Measurements from ENCODE around the gene LIN7B.
A peak's percentile ranks its signal among the peaks of the same experiment; 100 is the strongest.
"Not testable (repeated sequence)": the region's sequence is repeated elsewhere in the genome, so short reads cannot be mapped to it uniquely, and the experiment has no call there.

The LIN7B gene, protein sequence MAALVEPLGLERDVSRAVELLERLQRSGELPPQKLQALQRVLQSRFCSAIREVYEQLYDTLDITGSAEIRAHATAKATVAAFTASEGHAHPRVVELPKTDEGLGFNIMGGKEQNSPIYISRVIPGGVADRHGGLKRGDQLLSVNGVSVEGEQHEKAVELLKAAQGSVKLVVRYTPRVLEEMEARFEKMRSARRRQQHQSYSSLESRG

GRCh38 chr19:49113762-49114629 lies at the start of gene LIN7B:
Gene LIN7B, plus strand, starts transcription at chr19:49114370. Its CDS starts 35 bp downstream, at chr19:49114405.
- DNase-seq (ENCODE audit: low read depth) = no peak

DNA sequence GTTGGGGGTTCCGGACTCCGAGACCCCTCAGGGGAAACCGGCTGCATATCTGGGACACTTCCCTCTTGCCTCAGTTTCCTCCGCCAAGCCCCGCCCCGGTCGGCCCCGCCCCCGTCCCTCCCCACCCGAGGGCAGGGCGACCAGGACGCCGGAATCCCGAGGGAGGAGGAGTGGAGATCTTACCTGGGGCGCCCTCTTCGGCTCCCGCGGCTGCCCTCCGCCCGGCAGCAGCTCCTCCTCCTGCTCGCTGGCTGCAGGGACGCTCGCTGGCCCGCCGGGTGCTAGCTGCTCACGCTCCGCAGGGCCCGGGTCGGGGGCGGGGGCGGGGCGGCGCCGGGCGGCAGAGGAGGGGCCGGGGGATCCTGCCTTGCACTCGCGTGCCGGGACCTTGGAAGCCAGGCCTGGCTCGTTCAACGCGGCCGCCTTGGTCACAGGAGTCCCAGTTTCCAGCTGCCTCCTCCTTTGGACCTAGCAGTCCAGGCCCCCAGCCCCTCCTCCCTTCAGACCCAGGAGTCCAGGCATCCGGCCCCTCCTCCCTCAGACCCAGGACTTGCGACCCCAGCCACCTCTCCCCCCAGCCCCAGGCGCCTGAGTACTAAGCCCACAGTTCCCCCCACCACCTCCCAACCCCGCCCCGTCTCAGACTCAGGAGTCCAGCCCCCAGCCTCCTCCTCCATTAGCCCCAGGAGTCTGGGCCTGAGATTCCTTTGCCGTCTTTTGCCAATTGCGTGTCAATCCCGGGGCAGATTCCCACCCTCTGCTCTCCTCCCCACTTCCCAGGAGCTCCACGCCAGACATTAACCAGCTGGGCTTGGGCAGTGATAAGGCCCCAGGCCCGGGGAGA lies 49.2 kb upstream of the LIN7B start, which contains the start of gene NTF4:
NTF4 (minus strand) TSS at position 51 of the 844 bp plus-strand sequence. CDS start 2,821 bp downstream, outside the sequence.
- DNase-seq (ENCODE audit: low read depth) = no peak

DNA sequence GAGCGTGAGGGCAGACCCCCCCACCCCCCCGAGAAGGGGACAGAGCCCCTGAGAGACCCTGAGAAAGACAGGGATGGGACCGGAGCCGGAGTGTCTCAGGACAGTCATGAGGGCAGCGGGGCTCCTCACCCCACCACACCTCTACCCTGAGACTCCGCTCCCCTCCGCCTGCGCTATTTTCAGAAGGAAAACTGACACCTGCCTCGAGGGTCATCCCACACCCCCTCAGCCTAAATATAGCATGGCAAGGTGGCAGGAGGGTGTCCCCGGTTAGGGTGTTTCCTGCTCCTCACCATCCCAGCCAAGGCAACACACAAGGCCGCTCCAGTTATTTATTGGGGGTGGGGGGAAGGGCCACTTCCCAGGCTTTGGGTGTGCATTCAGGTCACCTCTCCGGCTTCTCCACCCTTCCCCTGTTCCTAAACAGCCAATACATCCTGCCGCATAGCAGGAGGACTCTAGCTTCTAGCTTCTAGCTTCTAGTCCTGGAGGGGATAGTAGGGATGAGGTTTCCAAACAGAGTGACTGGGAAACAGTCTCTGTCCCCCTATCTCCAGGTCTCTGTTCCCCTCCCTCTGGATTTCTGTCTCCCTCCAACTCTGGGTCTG lies 48.2 kb upstream of the LIN7B start:
- no peak for DNase-seq (ENCODE audit: low read depth)

DNA sequence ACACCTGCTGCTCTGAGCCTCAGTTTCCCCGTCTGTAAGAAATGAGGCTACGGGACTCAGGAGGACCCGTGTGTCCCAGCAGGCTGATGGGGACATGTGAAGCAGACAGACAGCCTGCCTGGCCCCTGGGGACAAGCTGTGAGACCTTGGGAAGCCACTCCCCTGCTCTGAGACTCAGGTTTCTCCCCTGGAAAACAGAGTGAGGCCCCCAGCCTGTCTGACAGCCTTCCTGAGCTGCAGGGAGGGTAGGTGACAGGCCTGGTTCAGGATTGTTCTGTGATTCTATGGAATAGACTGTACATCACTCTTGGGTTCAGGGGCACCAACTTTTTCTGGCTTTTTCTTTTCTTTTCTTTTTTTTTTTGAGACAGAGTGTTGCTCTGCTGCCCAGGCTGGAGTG lies 46.6 kb upstream of the LIN7B start:
- DNase-seq (ENCODE audit: low read depth) = no peak

DNA sequence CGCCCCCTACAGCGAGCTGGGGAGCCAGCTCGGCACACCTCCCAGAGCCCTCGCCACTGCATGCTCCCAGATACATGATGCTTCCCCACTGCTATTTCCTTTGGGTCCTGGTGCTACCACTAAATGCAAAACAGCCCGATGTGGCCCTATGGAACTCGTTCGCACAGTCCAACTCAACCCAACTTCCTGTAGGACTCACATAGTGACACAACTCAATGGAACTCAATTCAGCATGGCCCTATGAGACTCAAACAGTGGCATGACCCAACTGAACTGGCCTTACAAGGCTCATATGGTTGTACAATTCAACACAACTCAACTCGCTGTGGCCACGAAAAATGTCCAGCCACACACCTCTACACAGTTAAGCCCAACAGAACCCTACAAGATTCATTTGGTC lies 45.1 kb upstream of the LIN7B start:
- DNase-seq (ENCODE audit: low read depth) = no peak

- no peak for DNase-seq (ENCODE audit: low read depth)
Measured at GRCh38 chr19:49070416-49070815, 43.8 kb upstream of the LIN7B start.

DNA sequence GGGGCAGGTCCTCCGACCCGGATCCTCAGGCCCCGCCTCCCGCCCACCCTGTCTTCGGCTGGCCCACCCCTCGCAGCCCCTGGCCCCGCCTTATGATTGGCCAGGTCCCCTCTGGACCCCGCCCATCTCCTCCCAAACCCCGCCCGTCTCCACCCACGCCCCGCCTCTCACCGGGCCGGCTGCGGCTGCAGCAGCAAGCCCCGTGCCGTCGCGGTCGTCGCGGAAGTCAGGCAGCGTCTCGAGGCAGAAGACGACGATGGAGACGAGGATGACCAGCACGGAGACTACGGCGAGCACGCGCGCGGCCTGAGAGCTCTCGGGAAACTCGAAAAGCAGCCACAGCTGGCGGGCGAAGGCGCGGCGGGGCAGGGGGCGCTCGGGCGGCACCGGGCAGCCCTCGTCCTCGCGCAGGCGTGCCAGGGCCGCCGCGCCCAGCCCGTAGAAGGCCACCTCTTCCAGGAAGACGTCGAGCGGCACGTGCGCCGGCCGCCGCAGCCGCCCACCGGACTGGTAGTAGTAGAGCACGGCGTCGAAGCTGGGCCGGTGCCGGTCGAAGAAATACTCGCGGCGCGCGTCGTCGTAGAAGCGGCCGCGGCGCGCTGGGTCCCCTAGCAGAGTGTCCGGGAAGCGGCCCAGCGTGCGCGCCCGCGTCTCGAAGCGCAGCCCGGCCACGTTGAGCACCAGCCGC lies 42.2 kb upstream of the LIN7B start:
- no peak for DNase-seq (ENCODE audit: low read depth)

DNA sequence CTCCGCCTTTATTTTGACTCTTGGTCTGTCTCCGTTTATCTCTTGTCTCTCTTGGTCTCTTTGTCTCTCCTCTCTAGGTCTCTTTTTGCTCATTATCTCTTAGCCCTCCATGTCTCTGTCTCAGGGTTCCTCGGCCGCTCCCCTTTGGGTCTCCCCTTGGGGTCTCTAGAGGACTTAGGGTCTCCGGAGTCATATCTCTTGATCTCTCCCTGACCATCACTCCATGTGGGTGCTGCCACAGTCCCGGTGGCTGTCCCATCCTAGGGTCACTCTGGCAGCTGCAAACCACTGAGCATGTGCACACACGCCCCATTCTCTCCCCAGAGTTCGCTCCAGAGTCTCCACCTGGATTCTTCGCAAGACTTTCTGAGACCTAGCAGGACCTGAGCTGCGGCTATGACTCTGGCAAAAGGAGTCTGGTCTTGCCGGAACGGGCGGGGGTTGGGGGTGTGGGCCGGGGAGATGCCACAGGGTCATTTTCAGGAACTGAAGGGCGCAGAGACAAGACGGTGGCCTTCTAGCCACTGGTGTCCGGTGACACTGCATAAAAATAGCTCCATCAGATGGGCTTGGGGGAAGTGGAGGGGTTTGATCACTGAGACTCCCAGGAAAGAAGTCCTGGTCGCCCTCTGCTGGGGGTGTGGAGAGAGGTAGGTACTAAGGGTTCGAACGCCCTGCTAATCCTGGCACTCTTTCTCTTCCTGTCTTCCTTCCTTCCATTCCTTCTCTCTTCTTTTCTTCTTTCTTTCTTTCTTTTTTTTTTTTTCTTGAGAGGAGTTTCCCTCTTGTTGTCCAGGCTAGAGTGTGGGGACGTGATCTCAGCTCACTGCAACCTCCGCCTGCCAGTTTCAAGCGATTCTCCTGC lies 40.4 kb upstream of the LIN7B start:
- no peak for DNase-seq (ENCODE audit: low read depth)

DNA sequence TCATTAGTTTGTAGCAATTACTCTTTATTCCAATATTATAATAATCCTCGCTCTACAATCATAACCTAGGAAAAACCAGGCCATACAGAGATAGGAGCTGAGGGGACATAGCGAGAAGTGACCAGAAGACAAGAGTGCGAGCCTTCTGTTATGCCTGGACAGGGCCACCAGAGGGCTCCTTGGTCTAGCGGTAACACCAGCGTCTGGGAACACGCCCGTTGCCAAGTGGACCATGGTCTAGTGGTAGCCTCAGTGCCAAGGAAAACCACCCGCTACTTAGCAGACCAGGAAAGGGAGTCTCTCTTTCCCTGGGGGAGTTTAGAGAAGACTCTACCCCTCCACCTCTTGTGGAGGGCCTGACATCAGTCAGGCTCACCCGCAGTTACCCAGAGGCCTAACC lies 39.3 kb upstream of the LIN7B start:
- DNase-seq (ENCODE audit: low read depth) = not testable (repeated sequence)

DNA sequence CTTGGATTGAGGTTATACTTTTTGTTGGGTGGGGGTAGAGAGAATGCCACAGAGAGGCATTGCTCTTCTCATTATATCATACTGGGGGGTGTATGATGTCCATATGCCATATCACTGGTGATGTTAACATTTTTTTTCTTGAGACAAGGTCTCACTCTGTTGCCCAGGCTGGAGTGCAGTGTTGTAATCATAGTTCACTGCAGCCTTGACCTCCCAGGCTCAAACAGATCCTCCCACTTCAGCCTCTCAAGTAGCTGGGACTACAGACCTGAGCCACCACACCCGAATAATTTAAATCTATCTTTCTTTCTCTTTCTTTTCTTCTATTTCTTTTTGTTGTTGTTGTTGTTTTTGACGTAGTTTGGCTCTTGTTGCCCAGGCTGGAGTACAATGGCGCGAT lies 33.8 kb upstream of the LIN7B start:
- DNase-seq (ENCODE audit: low read depth) = no peak

- DNase-seq (ENCODE audit: low read depth) = no peak
Measured at GRCh38 chr19:49081273-49081672, 32.9 kb upstream of the LIN7B start.

DNA sequence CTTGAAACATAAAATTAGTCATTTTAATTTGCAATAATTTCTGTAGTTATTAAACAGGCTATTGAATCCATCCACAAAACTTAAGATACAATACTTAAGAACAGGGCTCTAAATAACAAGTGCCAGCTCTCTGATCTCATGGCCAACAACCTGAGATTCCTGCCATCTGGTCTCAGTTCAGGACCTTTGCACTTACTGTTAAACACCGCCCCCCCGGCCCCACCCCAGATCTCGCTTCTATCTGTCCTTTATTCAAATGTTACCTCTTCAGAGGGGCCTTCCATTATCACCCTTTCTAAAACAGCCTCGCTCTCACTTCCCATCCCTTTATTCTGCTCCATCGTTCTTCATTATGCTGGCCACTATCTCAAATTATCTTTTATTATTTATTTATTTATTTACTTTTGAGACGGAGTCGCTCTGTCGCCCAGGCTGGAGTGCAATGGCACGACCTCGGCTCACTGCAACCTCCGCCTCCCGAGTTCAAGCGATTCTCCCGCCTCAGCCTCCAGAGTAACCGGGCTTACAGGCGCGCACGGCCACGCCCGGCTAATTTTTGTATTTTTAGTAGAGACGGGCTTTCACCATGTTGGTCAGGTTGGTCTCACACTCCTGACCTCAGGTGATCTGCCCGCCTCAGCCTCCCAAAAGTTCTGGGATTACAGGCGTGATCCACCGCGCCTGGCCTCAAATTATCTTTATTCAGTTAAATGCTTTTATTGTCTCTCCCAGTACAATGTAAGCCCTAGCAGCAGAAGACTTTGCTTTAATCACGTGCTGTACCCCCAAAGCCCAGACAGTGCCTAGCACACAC lies 29.8 kb upstream of the LIN7B start:
- no peak for DNase-seq (ENCODE audit: low read depth)

DNA sequence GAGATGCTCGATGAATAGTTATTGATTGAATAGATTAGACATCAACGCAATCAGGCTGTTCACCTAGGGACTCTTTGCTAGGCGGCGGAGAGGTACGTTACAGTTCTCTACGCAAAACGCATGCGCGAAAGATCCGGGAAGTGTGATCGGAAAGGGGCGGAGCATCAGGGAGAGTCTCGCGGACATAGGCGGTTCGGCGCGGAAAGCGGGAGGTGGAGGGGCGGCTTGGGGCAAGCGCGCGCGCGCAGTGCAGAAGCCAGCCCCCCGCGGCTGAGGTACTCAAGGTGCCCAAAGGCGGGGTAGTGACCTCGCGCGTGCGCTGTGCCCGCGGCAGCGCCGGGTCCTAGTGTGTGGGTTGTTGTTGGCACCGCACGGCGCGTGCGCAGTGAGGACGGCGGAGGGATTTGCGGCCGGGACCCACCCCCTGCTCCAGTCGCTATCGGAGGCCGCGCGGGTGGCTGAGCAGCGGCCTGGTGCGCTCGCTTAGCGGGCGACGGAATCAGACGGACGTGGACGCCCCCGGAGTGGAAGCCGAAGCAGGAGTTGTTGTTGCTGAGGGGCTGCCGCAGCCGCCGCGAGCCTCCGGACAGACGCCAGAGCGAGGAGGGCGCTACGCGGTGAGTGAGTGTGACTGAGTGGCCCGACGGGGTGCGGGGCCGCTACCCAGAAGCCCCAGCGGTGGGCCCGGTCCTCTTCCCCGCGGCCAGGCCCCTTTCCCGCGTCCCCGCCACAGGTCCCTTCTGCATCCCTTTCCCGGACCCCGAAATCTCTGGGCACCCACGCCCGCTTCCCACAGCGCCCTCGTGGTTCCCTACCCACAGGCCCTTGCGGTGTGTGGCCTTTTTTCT lies 28.9 kb upstream of the LIN7B start, which contains the start of gene SNRNP70:
SNRNP70 (plus strand) TSS at position 432 of the 848 bp plus-strand sequence. CDS start 964 bp downstream, outside the sequence.
- peak; percentile 94 for DNase-seq (ENCODE audit: low read depth)

GRCh38 chr19:49085868-49086232 lies 28.3 kb upstream of the LIN7B start:
- no peak for DNase-seq (ENCODE audit: low read depth)

GRCh38 chr19:49086296-49086695 lies 27.9 kb upstream of the LIN7B start:
- no peak for DNase-seq (ENCODE audit: low read depth)

DNA sequence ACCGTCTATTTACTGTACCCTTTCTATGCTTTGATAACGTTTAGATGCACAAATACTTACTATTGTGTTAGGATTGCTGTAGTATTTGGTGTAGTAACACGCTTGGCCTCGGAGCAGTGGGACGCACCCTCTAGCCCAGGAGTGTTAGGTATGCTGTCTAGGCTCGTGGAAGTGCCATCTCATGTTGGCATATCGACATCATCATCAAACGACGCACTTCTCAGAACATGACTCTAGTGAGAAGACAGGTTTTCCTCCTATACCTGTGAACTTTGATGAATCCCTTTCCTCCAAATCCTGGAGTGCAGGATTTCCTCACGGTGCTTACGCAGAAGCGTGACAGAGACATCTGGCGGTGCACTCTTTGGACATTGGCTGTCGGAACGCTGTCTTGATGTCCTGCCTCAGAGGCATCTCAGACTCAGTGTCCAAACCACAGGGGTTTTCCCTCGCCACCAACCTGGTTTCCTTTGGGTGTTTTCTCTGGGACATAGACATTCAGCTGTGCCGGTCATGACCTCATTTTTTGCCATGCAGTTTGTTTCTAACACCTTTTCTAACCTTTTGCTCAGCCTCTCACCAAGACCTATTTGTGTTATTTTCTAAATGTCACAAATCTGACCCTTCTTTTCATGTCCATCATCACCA lies 22.7 kb upstream of the LIN7B start:
- DNase-seq (ENCODE audit: low read depth) = no peak

- DNase-seq (ENCODE audit: low read depth) = no peak
Measured at GRCh38 chr19:49092686-49093085, 21.5 kb upstream of the LIN7B start.
